ENCODE results near the gene HMOX2.

- TF ChIP-seq CTCF (IDR thresholded peaks at IDR 0.05), result no peak
- no peak for TF ChIP-seq POLR2A (IDR thresholded peaks at IDR 0.05)
These were observed 23.0 kb downstream of the HMOX2 start for GRCh38 chr16:4499196-4499555.
